DND-41 (cell line): Measurements from ENCODE around the gene MARK4.
A peak's percentile ranks its signal among the peaks of the same experiment; 100 is the strongest.

Experiments
- ATAC-seq: fragments of 200-7000 bp; cut with Tn5 transposase; 3 replicates; pipeline ENCODE4 v1.9.1; 2021; ENCODE audit warnings: low read depth; ENCODE audit not compliant: insufficient read depth
- DNase-seq: peaks from one replicate; pipeline ENCODE4 v3.0.0-alpha.2; 2020
- H2AFZ ChIP-seq: 2 replicates; pipeline ENCODE4 v1.6.0; 2012; ENCODE audit warnings: low read depth, low read length
- H3K27ac ChIP-seq: 2 replicates; pipeline ENCODE4 v1.5.1; 2012; ENCODE audit warnings: low read length, inconsistent platforms
- H3K27me3 ChIP-seq: fragments of 200-600 bp; sonication (generic); 2 replicates; pipeline ENCODE4 v1.6.0; 2012; ENCODE audit warnings: low read length, mild to moderate bottlenecking, inconsistent platforms; ENCODE audit not compliant: insufficient read depth, poor library complexity
- H3K36me3 ChIP-seq: 2 replicates; pipeline ENCODE4 v1.5.1; 2012; ENCODE audit warnings: low read length, inconsistent platforms; ENCODE audit not compliant: insufficient read depth
- H3K4me1 ChIP-seq: 2 replicates; pipeline ENCODE4 v1.5.1; 2012; ENCODE audit warnings: mild to moderate bottlenecking, low read length; ENCODE audit not compliant: insufficient read depth
- H3K4me2 ChIP-seq: 2 replicates; pipeline ENCODE4 v1.6.0; 2012; ENCODE audit warnings: mild to moderate bottlenecking, moderate library complexity, low read length, inconsistent platforms; ENCODE audit not compliant: insufficient read depth
- H3K4me3 ChIP-seq, 2 experiments: fragments of 200-600 bp in 1 of 2; shearing (Covaris generic) in 1 of 2; 2 replicates each; pipeline ENCODE4 v1.5.1; 2012 to 2016; ENCODE audit warnings: inconsistent platforms in 2 of 2, low read length in 2 of 2, mild to moderate bottlenecking in 2 of 2, low read depth in 1 of 2, moderate library complexity in 1 of 2
- H3K79me2 ChIP-seq: 2 replicates; pipeline ENCODE4 v1.6.0; 2012; ENCODE audit warnings: low read length, inconsistent platforms; ENCODE audit not compliant: insufficient read depth
- H3K9ac ChIP-seq: 2 replicates; pipeline ENCODE4 v1.6.0; 2012; ENCODE audit warnings: low read depth, mild to moderate bottlenecking, inconsistent platforms, low read length, moderate library complexity
- H3K9me3 ChIP-seq: 2 replicates; pipeline ENCODE4 v1.5.1; 2012; ENCODE audit warnings: low read length, moderate library complexity, mild to moderate bottlenecking, inconsistent platforms; ENCODE audit not compliant: insufficient read depth, severe bottlenecking
- H4K20me1 ChIP-seq: 2 replicates; pipeline ENCODE4 v1.6.0; 2012; ENCODE audit warnings: low read length; ENCODE audit not compliant: insufficient read depth
- EZH2 ChIP-seq: IDR thresholded peaks from 3 replicates; pipeline ENCODE4 v1.6.1; 2012; ENCODE audit warnings: borderline replicate concordance, low read depth, mild to moderate bottlenecking, moderate library complexity, low read length, inconsistent platforms; ENCODE audit not compliant: severe bottlenecking
- TF ChIP-seq, protein P1 (sequence below): IDR thresholded peaks from 2 replicates; pipeline ENCODE4 v1.5.1; 2012; ENCODE audit warnings: borderline replicate concordance, low read length, moderate library complexity, mild to moderate bottlenecking; ENCODE audit not compliant: poor library complexity, severe bottlenecking; ENCODE audit errors: extremely low read depth

Gene MARK4

DNA sequence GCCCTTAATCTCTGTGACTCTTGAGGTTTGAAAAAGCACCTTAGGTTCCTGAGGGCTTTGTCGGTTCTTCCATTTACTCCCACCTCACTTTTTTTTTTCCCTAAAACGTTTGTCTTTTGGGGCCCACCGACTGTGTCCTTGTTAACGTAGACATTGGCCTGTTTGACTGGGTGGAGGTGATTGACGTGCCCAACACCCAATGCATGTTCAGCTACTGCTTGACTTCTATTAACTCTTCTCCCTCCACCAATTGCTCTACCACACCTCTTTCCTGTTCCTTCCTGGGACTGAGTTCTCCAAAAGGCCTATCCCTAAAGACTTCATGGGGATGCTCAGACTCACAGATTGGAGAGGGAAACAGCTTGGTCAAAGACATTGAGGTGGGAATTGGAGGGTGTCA lies 54.4 kb downstream of the MARK4 start:
- no peak for ATAC-seq
- H4K20me1 ChIP-seq, result peaks cover 4% of the 10 kb centered on the region; the same call in 1 of the 2 replicates

DNA sequence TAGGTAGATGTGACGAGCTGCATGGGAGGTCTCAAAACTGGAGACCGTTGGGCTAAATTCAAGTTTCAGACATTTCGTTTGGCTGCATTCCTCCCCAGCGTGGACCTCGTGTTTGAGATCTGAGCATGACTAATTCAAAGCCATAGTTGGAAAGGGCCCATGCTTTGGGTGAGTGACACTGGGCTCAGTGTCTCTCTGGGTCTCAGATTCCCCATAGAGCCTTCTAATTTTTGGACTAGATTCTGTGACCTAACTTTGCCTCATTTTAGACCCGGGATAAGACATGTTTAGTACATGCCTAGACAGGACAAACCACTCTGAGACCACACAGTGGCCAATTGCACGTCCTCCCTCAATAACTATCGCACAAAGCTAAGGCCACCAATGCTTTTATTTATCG lies 55.0 kb downstream of the MARK4 start:
- ATAC-seq (no peak), DNase-seq (no peak)
- Histone ChIP-seq H3K36me3 (no peaks in the 10 kb centered on the region), H3K4me2 (no peak overlapping the region), H3K27ac (no peak overlapping the region), H3K79me2 (no peaks in the 10 kb centered on the region), H3K9ac (no peak overlapping the region), H2AFZ (no peak overlapping the region), H3K4me3 (no peak overlapping the region), H3K27me3 (no peaks in the 10 kb centered on the region), H3K4me1 (no peaks in the 10 kb centered on the region), H3K9me3 (no peaks in the 10 kb centered on the region), H4K20me1 (peaks cover 4% of the 10 kb centered on the region; the same call in 1 of the 2 replicates)
- TF ChIP-seq EZH2, result no peak
- TF ChIP-seq, protein P1, sequence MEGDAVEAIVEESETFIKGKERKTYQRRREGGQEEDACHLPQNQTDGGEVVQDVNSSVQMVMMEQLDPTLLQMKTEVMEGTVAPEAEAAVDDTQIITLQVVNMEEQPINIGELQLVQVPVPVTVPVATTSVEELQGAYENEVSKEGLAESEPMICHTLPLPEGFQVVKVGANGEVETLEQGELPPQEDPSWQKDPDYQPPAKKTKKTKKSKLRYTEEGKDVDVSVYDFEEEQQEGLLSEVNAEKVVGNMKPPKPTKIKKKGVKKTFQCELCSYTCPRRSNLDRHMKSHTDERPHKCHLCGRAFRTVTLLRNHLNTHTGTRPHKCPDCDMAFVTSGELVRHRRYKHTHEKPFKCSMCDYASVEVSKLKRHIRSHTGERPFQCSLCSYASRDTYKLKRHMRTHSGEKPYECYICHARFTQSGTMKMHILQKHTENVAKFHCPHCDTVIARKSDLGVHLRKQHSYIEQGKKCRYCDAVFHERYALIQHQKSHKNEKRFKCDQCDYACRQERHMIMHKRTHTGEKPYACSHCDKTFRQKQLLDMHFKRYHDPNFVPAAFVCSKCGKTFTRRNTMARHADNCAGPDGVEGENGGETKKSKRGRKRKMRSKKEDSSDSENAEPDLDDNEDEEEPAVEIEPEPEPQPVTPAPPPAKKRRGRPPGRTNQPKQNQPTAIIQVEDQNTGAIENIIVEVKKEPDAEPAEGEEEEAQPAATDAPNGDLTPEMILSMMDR, result no peak

More for the DNA sequence above, 54.4 kb downstream of the MARK4 start:
- H2AFZ ChIP-seq, result no peak overlapping the region
- no peak for DNase-seq
- no peak overlapping the region for H3K4me2 ChIP-seq
- H3K9ac ChIP-seq, result no peak overlapping the region
- H3K36me3 ChIP-seq, result peaks cover 3% of the 10 kb centered on the region; the same call in 1 of the 2 replicates
- no peak overlapping the region for H3K27ac ChIP-seq
- H3K9me3 ChIP-seq, result no peaks in the 10 kb centered on the region
- H3K4me3 ChIP-seq, result no peak overlapping the region
- no peak for TF ChIP-seq EZH2
- TF ChIP-seq, protein P1, result no peak
- no peaks in the 10 kb centered on the region for H3K27me3 ChIP-seq
- H3K79me2 ChIP-seq, result no peaks in the 10 kb centered on the region
- no peaks in the 10 kb centered on the region for H3K4me1 ChIP-seq

- H3K27ac ChIP-seq, result no peak overlapping the region
- peaks cover 4% of the 10 kb centered on the region; the same call in 1 of the 2 replicates for H4K20me1 ChIP-seq
- no peaks in the 10 kb centered on the region for H3K9me3 ChIP-seq
- ATAC-seq, result peak; percentile 18; the same call in 1 of the 3 replicates
- H3K4me2 ChIP-seq, result no peak overlapping the region
- no peaks in the 10 kb centered on the region for H3K27me3 ChIP-seq
- TF ChIP-seq, protein P1, result no peak
- no peak for TF ChIP-seq EZH2
- no peak for DNase-seq
- no peak overlapping the region for H3K9ac ChIP-seq
- H3K36me3 ChIP-seq, result no peaks in the 10 kb centered on the region
- H3K4me3 ChIP-seq, result no peak overlapping the region
- H3K79me2 ChIP-seq, result no peaks in the 10 kb centered on the region
- no peak overlapping the region for H2AFZ ChIP-seq
- H3K4me1 ChIP-seq, result no peaks in the 10 kb centered on the region
These were observed 55.5 kb downstream of the MARK4 start for GRCh38 chr19:45306518-45307027.
